Measurements from ENCODE around the gene CRNKL1. TPM values are rescaled to one million over a fixed set of nuclear protein-coding genes. Genes with fewer than 3 reads are reported as not detected.

The CRNKL1 gene
- total RNA-seq = 25.8 and 36.1 TPM in 2 replicates

DNA sequence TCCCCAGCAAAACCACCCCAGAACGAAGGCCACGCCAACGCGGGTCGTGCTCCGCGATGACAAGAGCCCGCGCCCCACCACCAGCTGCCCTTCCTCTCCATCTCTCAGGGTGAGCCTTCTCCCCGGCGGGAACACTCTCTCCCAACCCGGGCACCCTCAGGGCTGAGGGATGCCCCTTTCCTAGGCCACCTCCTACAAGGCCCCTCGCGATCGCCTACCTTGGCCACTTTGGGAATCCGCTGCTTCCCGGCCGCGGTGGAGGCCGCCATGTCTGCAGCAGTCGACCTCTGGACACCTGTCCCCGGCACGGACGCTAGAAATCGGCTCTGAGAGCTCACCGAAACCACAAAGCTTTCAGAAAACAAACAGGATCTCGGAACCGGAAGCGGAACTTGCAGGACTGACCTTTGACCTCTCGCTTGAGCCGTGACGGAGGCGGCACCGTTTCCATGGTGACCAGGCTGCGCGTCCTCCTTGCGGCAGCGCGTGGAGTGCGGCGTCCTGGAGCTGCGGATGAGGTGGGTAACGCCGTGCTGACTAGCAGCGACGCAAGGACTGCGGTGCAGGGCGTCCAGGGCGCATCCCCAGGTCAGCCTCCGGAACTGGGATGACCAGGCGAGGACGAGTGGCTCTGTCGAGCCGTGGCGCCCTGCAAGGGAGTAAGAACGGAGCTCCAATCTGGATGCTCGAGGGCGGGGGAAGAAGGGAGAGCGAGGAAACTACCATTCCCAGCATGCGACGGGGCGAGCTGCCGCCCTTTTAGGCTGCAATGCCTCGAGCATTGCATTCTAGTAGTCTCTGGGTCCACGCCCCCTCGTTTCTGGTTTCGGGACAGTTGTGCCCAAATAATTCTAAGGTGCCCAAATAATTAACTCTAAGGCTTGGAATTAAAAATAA lies at the start of gene CRNKL1, which contains the start of gene CFAP61:
Gene CRNKL1 (minus strand): TSS at position 393 of the 897 bp plus-strand sequence. CDS start 124 bp downstream, at position 269.
Gene CFAP61 (plus strand): TSS at position 459 of the 897 bp plus-strand sequence. CDS start 4,122 bp downstream, outside the sequence.

DNA sequence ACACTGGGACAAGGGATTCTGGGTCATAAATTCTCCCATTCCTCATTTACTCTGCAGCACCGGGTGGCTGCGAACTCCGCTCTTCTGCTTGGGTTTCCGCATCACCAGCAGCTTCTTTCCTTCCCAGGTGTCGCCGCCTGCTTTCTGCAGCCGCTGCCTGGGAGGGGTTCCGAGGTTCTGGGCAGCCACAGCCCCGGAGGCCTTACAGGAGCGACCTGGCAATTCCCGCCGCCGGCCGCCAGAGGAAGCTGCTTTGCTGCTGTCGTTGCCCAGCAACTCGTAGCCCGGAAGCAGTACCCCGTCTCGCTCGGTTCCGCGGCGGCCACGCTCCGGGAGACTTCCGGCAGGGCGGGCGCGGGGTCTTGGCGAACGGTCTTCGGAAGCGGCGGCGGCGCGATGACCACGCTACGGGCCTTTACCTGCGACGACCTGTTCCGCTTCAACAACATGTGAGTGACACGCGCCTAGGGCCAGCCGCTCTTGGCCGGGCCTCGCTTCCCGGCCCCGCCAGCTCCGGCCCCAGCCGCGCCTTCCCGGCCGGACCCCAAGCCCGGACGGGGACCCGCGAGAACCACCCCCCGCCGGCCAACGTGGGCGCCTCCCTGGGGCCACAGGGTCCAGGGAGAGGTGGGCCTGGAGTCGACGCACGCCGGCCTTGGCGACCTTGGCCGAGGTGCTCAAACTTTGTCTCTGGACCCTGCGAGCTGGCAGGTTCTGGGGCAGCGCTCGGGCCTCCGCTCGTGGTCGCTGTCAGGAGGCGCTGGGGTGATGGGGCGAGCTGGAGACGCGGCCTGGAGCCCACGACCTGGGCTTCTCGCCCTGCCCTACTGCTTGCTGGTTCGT lies 35.0 kb downstream of the CRNKL1 start, which contains the start of gene NAA20:
Gene NAA20 (plus strand): TSS at position 362 of the 843 bp plus-strand sequence. CDS start 35 bp downstream, at position 397.

Other genes starting within 250 kb of the CRNKL1 start
- 50.4 and 51.3 TPM in 2 replicates for gene NAA20, start 35.1 kb downstream of the CRNKL1 start, total RNA-seq
- 0.11 TPM in 1 of 2 replicates, not detected in the other for gene CFAP61, start 66 bp upstream of the CRNKL1 start, total RNA-seq

Data from dermis lymphatic vessel endothelial cell (primary cell).